IPS DF 19.7 (cell line): ENCODE data around the gene PDHA2.
"Not testable (repeated sequence)": the region's sequence is repeated elsewhere in the genome, so short reads cannot be mapped to it uniquely, and the experiment has no call there.

Experiments
- DNase-seq: peaks from one replicate; pipeline ENCODE4 v3.0.0-alpha.2; 2013; ENCODE audit warnings: low read depth, low spot score

Gene PDHA2

GRCh38 chr4:95839891-95840290 lies at the start of gene PDHA2:
PDHA2 (plus strand) TSS chr4:95840093; CDS start chr4:95840151, 58 bp downstream.
- DNase-seq: no peak

GRCh38 chr4:95798003-95798402 lies 41.9 kb upstream of the PDHA2 start:
- DNase-seq: no peak

- peak; percentile 52 for DNase-seq
These were observed 41.2 kb upstream of the PDHA2 start for GRCh38 chr4:95798727-95799126.

- no peak for DNase-seq
These were observed 18.0 kb upstream of the PDHA2 start for GRCh38 chr4:95821867-95822266.

- DNase-seq: no peak
These were observed 14.3 kb upstream of the PDHA2 start for GRCh38 chr4:95825546-95825945.

- no peak for DNase-seq
These were observed 9.2 kb upstream of the PDHA2 start for GRCh38 chr4:95830651-95831050.

- no peak for DNase-seq
These were observed 8.7 kb upstream of the PDHA2 start for GRCh38 chr4:95831166-95831565.

- no peak for DNase-seq
These were observed 6.1 kb upstream of the PDHA2 start for GRCh38 chr4:95833711-95834194.

- DNase-seq: peak; percentile 28
These were observed 4.2 kb upstream of the PDHA2 start for GRCh38 chr4:95835672-95836071.

GRCh38 chr4:95838192-95838591 lies 1.7 kb upstream of the PDHA2 start:
- peak; percentile 17 for DNase-seq

- no peak for DNase-seq
These were observed 8.1 kb downstream of the PDHA2 start for GRCh38 chr4:95847908-95848460.

GRCh38 chr4:95850161-95850560 lies 10.3 kb downstream of the PDHA2 start:
- DNase-seq: no peak

GRCh38 chr4:95857761-95858160 lies 17.9 kb downstream of the PDHA2 start:
- no peak for DNase-seq

GRCh38 chr4:95867919-95868318 lies 28.0 kb downstream of the PDHA2 start:
- DNase-seq: no peak

- not testable (repeated sequence) for DNase-seq
These were observed 29.5 kb downstream of the PDHA2 start for GRCh38 chr4:95869414-95869813.

GRCh38 chr4:95869961-95870500 lies 30.1 kb downstream of the PDHA2 start:
- DNase-seq: peak; percentile 3

GRCh38 chr4:95877636-95878035 lies 37.7 kb downstream of the PDHA2 start:
- no peak for DNase-seq

GRCh38 chr4:95887551-95887950 lies 47.7 kb downstream of the PDHA2 start:
- no peak for DNase-seq

GRCh38 chr4:95889662-95890061 lies 49.8 kb downstream of the PDHA2 start:
- no peak for DNase-seq
